K562 (cell line): ENCODE results near the gene MYH11. TPM values are rescaled to one million over a fixed set of nuclear protein-coding genes. Genes with fewer than 3 reads are reported as not detected.

Experiments
- ATAC-seq: fragments of 200-7000 bp; cut with Tn5 transposase; 3 replicates; pipeline ENCODE4 v1.9.1; 2020; ENCODE audit warnings: moderate library complexity
- BruUV-seq: library from RNA; stranded (reverse); fragments of 400-500 nt; replicated peaks from 2 replicates; lab custom pipeline; 2021; lab: Mats Ljungman, UMichigan
- CTCF ChIA-PET: fragments of 300-600 bp; formaldehyde crosslinking; extraction: SDS; loops from one replicate; lab custom pipeline; 2021; ENCODE audit warnings: low intra/inter-chr PET ratio; lab: Yijun Ruan, JAX
- POLR2A ChIA-PET: fragments of 300-600, 350-650 bp; sonication (Branson Sonifier 250); formaldehyde crosslinking; extraction: SDS; loops from one replicate; lab custom pipeline; 2021; ENCODE audit warnings: antibody characterized with exemption, inconsistent platforms; lab: Yijun Ruan, JAX
- DNase-seq, 4 experiments: peaks; one replicate each; pipeline versions ENCODE4 v3.0.0 to v3.0.0-alpha.2; 2011 to 2018; ENCODE audit warnings: low spot score in 3 of 4, mixed read lengths in 3 of 4; ENCODE audit errors: extremely low read depth in 1 of 4
- FAIRE-seq: peaks from 2 replicates; lab custom pipeline; 2011; peaks lifted over from hg19 to GRCh38; lab: Jason Lieb, UNC
- H2AFZ ChIP-seq: 2 replicates; pipeline ENCODE4 v1.6.0; 2011; ENCODE audit warnings: low read depth, low read length, control low read depth, inconsistent platforms
- H3K27ac ChIP-seq: fragments of 200-600 bp; 3 replicates; pipeline ENCODE4 v1.8.0; 2011; ENCODE audit warnings: low read depth, mild to moderate bottlenecking, control low read depth, inconsistent platforms, low read length, moderate library complexity, mixed read lengths; ENCODE audit errors: extremely low read depth
- H3K27me3 ChIP-seq, 2 experiments: fragments of 300-600 bp in 1 of 2; 2 replicates in 1 of 2; 3 replicates in 1 of 2; pipeline versions ENCODE4 v1.6.0 to v1.8.0; 2011; ENCODE audit warnings: inconsistent platforms in 2 of 2, low read length in 2 of 2, mild to moderate bottlenecking in 1 of 2, mixed read lengths in 1 of 2, moderate library complexity in 1 of 2; ENCODE audit not compliant: control insufficient read depth in 2 of 2, insufficient read depth in 2 of 2
- H3K36me3 ChIP-seq: fragments of 300-600 bp; 3 replicates; pipeline ENCODE4 v1.8.0; 2011; ENCODE audit warnings: mild to moderate bottlenecking, low read length, inconsistent platforms; ENCODE audit not compliant: control insufficient read depth, insufficient read depth
- H3K4me1 ChIP-seq, 2 experiments: fragments of 200-600 bp in 1 of 2; replicated peaks in 1 of 2; 2 replicates in 1 of 2; 3 replicates in 1 of 2; pipeline versions ENCODE4 v1.5.1 to v1.8.0; 2011; ENCODE audit warnings: inconsistent platforms in 2 of 2, low read length in 2 of 2, mild to moderate bottlenecking in 1 of 2, mixed read lengths in 1 of 2, moderate library complexity in 1 of 2; ENCODE audit not compliant: control insufficient read depth in 2 of 2, insufficient read depth in 2 of 2
- H3K4me2 ChIP-seq: 2 replicates; pipeline ENCODE4 v1.6.1; 2011; ENCODE audit warnings: low read length, control low read depth, inconsistent platforms, mixed read lengths; ENCODE audit not compliant: insufficient read depth
- H3K4me3 ChIP-seq: fragments of 200-600 bp; sonication (generic), shearing (Covaris generic); 2 replicates; pipeline ENCODE4 v1.5.1; 2016; ENCODE audit warnings: control low read depth, inconsistent platforms
- H3K79me2 ChIP-seq: fragments of 200-600 bp; 3 replicates; pipeline ENCODE4 v1.8.0; 2011; ENCODE audit warnings: low read length, inconsistent platforms; ENCODE audit not compliant: control insufficient read depth, insufficient read depth
- H3K9ac ChIP-seq, 2 experiments: 2 replicates each; pipeline versions ENCODE4 v1.6.0 to v1.6.1; 2011; ENCODE audit warnings: low read depth in 2 of 2, low read length in 2 of 2, control low read depth in 1 of 2, inconsistent platforms in 1 of 2, mild to moderate bottlenecking in 1 of 2, mixed read lengths in 1 of 2; ENCODE audit not compliant: insufficient read depth in 1 of 2
- H3K9me1 ChIP-seq: one replicate; pipeline ENCODE4 v1.6.0; 2011; ENCODE audit warnings: inconsistent platforms, mild to moderate bottlenecking, low read length, moderate library complexity; ENCODE audit not compliant: control insufficient read depth, insufficient read depth
- H3K9me3 ChIP-seq: replicated peaks from 2 replicates; pipeline ENCODE4 v1.5.1; 2011; ENCODE audit warnings: low read depth, low read length, inconsistent platforms; ENCODE audit not compliant: control insufficient read depth, insufficient read depth
- H4K20me1 ChIP-seq: replicated peaks from 2 replicates; pipeline ENCODE4 v1.6.1; 2011; ENCODE audit warnings: low read length, inconsistent platforms, mixed read lengths; ENCODE audit not compliant: control insufficient read depth, insufficient read depth
- FOS ChIP-seq: IDR thresholded peaks from 3 replicates; pipeline ENCODE4 v1.6.1; 2011; ENCODE audit not compliant: insufficient read length; ENCODE audit errors: extremely low read depth
- ILF3 ChIP-seq: fragments of 450-650 bp; IDR thresholded peaks from 2 replicates; pipeline ENCODE4 v1.6.1; 2018; ENCODE audit warnings: antibody characterized with exemption, mild to moderate bottlenecking, moderate library complexity, borderline replicate concordance
- PYGO2 ChIP-seq: fragments of 450-650 bp; IDR thresholded peaks from 2 replicates; pipeline ENCODE4 v1.6.1; 2016; ENCODE audit warnings: mild to moderate bottlenecking, missing genetic modification characterization, moderate library complexity, missing compliant biosample characterization
- TAF7 ChIP-seq: fragments of 450-650 bp; IDR thresholded peaks from 2 replicates; pipeline ENCODE4 v1.6.1; 2016; ENCODE audit warnings: missing genetic modification characterization, missing compliant biosample characterization
- ZNF717 ChIP-seq: fragments of 250-450 bp; sonication (Bioruptor Pico); IDR thresholded peaks from 2 replicates; pipeline ENCODE4 v1.5.0; 2021
- WGBS: fragments of 100-300 bp; shearing (Covaris generic); methylation state at CpG from one replicate; pipeline ENCODE4 v1.1.6; 2016; ENCODE audit warnings: low coverage, mixed read lengths; ENCODE audit not compliant: insufficient coverage; ENCODE audit errors: missing lambda C conversion rate; 5-methylcytosine and 5-hydroxymethylcytosine counted together
- in situ Hi-C: fragments of 300-500 bp; cut with MboI; formaldehyde crosslinking; loops from 4 replicates; pipeline ENCODE4 v1.15.0; 2018; ENCODE audit warnings: inconsistent platforms, mixed read lengths
- intact Hi-C: fragments of 100-400 bp; cut with micrococcal nuclease; formaldehyde crosslinking; loops from 2 replicates; pipeline ENCODE4 v1.14.2; 2022
- polyA plus RNA-seq, 8 experiments: library from polyadenylated mRNA; depleted of rRNA in 4 of 8; stranded (reverse) in 5 of 8; unstranded in 3 of 8; fragments of >200 nt; fragmentation: Nextera tagmentation in 2 of 8; fragmentation: Illumina TruSeq in 1 of 8; extraction: Ambion mirVana in 2 of 8; extraction: Trizol in 1 of 8; gene quantifications; 2 replicates each; pipeline versions ENCODE4 v1.2.1 to v1.2.3, GENCODE V29; 2011 to 2014; ENCODE audit warnings: inconsistent platforms in 1 of 8, missing spikeins in 1 of 8
- total RNA-seq, 7 experiments: library from RNA; depleted of rRNA in 6 of 7; stranded (reverse); fragments of >200 nt in 6 of 7; fragmentation: Illumina TruSeq in 2 of 7; extraction: Trizol in 2 of 7; gene quantifications; 2 replicates each; pipeline versions ENCODE4 v1.2.1 to v1.2.3, GENCODE V29; 2011 to 2021; ENCODE audit warnings: low replicate concordance in 1 of 7
- TF ChIP-seq, protein P1 (sequence below): fragments of 150-350 bp; conservative IDR thresholded peaks from 2 replicates; pipeline ENCODE4 v1.6.1; 2014; ENCODE audit warnings: low read length

The MYH11 gene
- total and polyA plus RNA-seq, 9 of the 15 experiments (the other 6 are each of a cell fraction or from before 2014, with no cell fraction given) = 0.05 to 0.47 (median 0.08) TPM; not detected in 5

DNA sequence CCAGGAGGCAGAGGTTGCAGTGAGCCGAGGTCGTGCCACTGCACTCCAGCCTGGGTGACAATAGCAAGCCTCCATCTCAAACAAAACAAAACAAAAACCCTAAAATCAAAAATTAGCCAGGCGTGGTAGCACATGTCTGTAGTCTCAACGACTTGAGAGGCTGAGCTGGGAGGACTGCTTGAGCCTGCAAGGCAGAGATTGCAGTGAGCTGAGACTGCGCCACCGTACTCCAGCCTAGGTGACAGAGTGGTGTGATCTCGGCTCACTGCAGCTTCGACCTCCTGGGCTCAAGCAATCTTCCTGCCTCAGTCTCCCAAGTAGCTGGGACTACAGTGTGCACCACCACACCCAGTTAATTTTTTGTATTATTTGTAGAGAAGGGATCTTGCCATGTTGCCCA is 87.6 kb downstream of the MYH11 start:
- TF ChIP-seq TAF7 (tag) (no peak), PYGO2 (no peak), FOS (no peak), ILF3 (no peak), ZNF717 (no peak)
- TF ChIP-seq, protein P1, sequence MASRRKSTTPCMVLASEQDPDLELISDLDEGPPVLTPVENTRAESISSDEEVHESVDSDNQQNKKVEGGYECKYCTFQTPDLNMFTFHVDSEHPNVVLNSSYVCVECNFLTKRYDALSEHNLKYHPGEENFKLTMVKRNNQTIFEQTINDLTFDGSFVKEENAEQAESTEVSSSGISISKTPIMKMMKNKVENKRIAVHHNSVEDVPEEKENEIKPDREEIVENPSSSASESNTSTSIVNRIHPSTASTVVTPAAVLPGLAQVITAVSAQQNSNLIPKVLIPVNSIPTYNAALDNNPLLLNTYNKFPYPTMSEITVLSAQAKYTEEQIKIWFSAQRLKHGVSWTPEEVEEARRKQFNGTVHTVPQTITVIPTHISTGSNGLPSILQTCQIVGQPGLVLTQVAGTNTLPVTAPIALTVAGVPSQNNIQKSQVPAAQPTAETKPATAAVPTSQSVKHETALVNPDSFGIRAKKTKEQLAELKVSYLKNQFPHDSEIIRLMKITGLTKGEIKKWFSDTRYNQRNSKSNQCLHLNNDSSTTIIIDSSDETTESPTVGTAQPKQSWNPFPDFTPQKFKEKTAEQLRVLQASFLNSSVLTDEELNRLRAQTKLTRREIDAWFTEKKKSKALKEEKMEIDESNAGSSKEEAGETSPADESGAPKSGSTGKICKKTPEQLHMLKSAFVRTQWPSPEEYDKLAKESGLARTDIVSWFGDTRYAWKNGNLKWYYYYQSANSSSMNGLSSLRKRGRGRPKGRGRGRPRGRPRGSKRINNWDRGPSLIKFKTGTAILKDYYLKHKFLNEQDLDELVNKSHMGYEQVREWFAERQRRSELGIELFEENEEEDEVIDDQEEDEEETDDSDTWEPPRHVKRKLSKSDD = no peak
- ChIA-PET POLR2A (no interaction called here), CTCF (no interaction called here)
- no peaks in the 10 kb centered on the region; a peak in 1 of 5 replicates for H3K4me1 ChIP-seq
- no peak overlapping the region for H3K4me2 ChIP-seq
- in situ Hi-C loops (no loop called here), intact Hi-C loops (loop anchor here (5.0 kb wide), 1 partner anchor 423 kb away; no protein-coding TSS in a partner anchor)
- H3K9me3 ChIP-seq = no peaks in the 10 kb centered on the region
- H2AFZ ChIP-seq = no peak overlapping the region
- WGBS = 5% methylated on average over 8 of the region's 8 CpGs
- H4K20me1 ChIP-seq = no peaks in the 10 kb centered on the region
- H3K79me2 ChIP-seq = no peaks in the 10 kb centered on the region
- no peak overlapping the region for H3K27ac ChIP-seq
- no TSS peak for BruUV-seq
- no peak for ATAC-seq
- DNase-seq = no peak
- H3K9me1 ChIP-seq = no peaks in the 10 kb centered on the region
- peaks cover 9 to 31% of the 10 kb centered on the region in 2 experiments for H3K27me3 ChIP-seq
- no peak overlapping the region for H3K4me3 ChIP-seq
- no peak for FAIRE-seq
- H3K9ac ChIP-seq = no peak overlapping the region
- H3K36me3 ChIP-seq = no peaks in the 10 kb centered on the region
